VCaP (cell line): ENCODE measurements around the gene ROBO4.

ENCODE experiments used
- H3K27ac ChIP-seq: fragments of 450-650 bp; 2 replicates; pipeline ENCODE4 v1.5.1; 2017
- TF ChIP-seq, protein P1 (sequence below): fragments of 450-650 bp; conservative IDR thresholded peaks from 2 replicates; pipeline ENCODE4 v1.5.1; 2017; ENCODE audit warnings: mild to moderate bottlenecking, moderate library complexity

ROBO4 gene

DNA sequence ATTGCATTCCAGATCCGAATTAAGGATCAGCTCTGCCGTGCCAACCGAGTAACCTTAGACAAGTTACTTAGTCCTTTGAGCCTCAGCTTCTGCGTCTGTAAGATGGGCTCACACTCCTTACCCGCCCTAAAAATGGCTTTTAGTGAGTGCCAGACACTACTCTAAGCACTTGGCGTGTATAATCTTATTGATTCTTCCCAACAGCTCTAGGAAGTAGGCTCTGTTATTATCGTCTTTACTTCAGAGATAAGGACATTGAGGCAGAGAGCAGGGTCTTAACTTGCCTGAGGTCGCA lies 54.1 kb downstream of the ROBO4 start:
- TF ChIP-seq, protein P1, sequence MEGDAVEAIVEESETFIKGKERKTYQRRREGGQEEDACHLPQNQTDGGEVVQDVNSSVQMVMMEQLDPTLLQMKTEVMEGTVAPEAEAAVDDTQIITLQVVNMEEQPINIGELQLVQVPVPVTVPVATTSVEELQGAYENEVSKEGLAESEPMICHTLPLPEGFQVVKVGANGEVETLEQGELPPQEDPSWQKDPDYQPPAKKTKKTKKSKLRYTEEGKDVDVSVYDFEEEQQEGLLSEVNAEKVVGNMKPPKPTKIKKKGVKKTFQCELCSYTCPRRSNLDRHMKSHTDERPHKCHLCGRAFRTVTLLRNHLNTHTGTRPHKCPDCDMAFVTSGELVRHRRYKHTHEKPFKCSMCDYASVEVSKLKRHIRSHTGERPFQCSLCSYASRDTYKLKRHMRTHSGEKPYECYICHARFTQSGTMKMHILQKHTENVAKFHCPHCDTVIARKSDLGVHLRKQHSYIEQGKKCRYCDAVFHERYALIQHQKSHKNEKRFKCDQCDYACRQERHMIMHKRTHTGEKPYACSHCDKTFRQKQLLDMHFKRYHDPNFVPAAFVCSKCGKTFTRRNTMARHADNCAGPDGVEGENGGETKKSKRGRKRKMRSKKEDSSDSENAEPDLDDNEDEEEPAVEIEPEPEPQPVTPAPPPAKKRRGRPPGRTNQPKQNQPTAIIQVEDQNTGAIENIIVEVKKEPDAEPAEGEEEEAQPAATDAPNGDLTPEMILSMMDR = no peak

DNA sequence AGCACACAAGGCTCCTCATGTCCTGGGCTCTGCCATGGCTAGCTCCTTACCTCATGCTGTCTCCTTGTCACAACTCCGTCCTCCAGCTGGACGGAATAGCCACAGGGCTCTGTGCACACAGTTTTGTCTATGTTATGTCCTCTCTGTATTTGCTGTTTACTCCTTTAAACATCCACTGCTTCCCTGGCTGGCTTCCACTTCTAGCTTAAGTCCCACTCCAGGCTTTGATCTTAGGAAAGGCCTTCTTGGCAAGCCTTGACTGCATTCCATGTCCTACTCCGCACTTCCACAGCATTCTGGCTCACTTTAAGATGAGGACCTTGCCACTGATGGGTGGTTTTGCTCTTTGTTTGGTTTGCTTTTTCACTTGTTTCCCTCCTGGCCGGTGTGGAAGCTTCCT lies 55.4 kb downstream of the ROBO4 start:
- H3K27ac ChIP-seq = peak overlapping the region; percentile 71
- TF ChIP-seq, protein P1 = no peak

More for the DNA sequence above, 54.1 kb downstream of the ROBO4 start:
- peak overlapping the region; percentile 71; the same call in 1 of the 2 replicates for H3K27ac ChIP-seq

DNA sequence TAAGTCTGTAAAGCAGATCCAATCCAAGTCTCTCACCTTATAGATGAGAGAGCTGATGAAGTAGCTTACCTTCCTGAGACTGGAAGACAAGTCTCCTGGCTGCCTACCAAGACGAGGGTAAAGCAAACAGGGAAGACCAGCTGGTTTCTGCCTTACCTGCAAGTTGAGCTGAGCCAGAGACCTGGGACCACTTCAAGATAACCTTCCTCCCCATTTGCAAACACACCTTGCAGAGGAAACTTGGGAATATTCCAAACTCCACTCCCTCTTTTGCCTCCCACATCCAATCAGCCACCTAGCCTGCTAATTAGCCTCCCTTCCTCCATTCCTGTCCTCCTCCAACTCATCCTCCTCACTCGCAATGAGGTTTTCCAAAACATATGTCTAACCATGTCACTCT lies 55.8 kb downstream of the ROBO4 start:
- TF ChIP-seq, protein P1 = no peak
- H3K27ac ChIP-seq = peak overlapping the region; percentile 71

DNA sequence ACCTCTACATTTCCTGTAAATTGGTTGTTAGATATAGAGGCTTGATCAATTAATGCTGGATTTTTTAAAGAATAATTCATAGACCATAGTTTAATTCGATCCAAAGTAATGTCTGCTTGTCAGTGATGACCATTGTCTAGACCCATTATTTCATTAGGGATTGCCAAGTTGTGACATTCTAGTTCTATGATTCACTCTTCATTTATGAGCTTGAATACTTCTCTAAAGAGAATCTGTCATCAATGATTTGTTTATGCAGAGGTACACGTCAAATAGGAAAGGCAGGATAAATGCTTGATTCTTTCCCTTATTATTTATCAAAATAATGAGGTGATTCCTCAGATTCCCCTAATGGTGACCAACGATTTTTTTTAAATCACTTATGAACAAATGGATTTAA lies 56.5 kb downstream of the ROBO4 start:
- TF ChIP-seq, protein P1 = no peak
- H3K27ac ChIP-seq = peak overlapping the region; percentile 71

- TF ChIP-seq, protein P1 = no peak
- H3K27ac ChIP-seq = no peak overlapping the region
These were observed 57.0 kb downstream of the ROBO4 start for GRCh38 chr11:124840666-124841065.

DNA sequence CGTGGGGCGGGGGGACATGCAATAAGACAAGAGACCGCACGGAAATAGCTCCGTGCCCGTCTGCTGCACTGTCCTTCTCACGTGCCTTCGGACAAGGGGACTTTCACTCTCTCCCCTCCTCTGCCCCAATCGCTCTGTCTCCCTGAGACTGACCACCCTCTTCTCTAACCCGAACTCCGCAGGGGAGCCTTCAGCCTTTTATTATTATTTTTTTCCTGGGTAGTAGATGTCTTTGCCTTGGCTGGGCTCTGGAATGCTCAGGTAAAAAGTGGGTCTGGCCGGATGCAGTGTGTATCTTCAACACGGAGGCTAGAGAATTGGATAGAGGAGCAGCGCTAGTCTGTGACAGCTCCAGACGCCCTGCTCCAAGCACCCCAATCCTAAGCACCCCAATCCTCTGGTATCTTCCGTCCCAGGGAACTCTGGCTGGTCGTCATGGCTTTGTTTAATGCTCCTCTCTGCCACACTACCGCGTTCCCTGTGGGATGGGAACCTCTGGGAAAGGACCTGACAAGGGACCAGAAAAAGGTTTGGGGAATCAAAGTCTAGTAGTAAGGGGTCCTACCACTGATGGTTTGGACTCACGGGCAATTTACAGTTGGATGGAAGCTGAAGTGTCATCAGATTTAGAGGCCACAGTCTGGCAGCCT lies 57.6 kb downstream of the ROBO4 start:
- TF ChIP-seq, protein P1 = no peak
- H3K27ac ChIP-seq = peak overlapping the region; percentile 70; the same call in 1 of the 2 replicates

- TF ChIP-seq, protein P1 = no peak
- H3K27ac ChIP-seq = peak overlapping the region; percentile 70; the same call in 1 of the 2 replicates
These were observed 58.3 kb downstream of the ROBO4 start for GRCh38 chr11:124839128-124839971.
